HG03342 (cell line): ENCODE measurements around the gene CLRN2.

ENCODE experiments used
- ATAC-seq: cut with Tn5 transposase; IDR thresholded peaks from one replicate; pipeline ENCODE4 v1.9.1; 2021; ENCODE audit warnings: mild to moderate bottlenecking, moderate library complexity; ENCODE audit not compliant: unreplicated experiment

Gene CLRN2, protein sequence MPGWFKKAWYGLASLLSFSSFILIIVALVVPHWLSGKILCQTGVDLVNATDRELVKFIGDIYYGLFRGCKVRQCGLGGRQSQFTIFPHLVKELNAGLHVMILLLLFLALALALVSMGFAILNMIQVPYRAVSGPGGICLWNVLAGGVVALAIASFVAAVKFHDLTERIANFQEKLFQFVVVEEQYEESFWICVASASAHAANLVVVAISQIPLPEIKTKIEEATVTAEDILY

DNA sequence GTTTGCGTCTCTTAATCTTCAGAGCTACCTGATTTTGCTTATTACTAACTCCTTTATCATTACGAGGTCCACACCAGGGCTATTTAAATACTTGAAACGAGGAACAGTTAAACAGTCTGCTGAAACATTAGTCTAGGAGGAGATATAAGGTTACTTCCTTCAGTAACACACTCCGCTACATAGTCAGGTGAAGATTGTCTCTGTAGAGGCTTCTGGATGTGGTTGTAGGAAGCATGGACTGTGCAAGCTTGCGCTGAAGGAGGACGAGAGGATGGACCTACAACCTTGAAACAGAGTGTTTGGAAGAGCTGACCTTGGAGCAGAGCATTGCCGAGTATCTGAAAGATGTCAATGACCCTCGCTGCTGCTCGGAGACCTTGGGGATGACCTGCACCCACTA is at the start of gene CLRN2:
Gene CLRN2, plus strand, starts transcription at position 301 of the 400 bp plus-strand sequence. CDS start 102 bp downstream, outside the sequence.
- no peak for ATAC-seq

DNA sequence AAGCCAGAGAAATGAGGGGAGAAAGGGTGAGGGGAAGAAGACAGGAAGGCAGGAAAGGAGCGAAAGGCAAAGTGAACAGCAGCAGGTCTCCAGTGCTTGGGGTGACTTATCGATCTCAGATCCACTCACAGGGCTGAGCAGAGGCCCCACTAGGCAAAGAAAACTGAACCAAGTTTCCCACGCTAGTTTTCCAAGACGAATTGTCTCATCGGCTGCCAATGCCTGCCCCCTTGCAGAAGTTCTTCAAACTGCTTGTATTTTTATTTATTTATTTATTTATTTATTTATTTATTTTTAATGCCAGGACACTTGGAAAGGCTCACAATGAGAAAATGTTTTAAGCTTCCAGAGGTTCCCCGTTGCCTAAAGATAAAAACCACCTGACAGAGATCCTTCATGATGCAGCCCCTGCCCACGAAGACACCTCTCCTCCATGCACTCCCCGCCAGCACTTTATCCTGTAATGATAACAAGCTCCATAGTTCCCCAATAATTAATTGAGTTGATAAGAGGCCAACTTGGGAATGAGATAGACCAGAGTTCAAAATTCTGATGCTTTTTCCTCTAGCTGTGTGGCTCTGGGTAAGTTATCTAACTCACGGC is 46.2 kb upstream of the CLRN2 start:
- no peak for ATAC-seq

DNA sequence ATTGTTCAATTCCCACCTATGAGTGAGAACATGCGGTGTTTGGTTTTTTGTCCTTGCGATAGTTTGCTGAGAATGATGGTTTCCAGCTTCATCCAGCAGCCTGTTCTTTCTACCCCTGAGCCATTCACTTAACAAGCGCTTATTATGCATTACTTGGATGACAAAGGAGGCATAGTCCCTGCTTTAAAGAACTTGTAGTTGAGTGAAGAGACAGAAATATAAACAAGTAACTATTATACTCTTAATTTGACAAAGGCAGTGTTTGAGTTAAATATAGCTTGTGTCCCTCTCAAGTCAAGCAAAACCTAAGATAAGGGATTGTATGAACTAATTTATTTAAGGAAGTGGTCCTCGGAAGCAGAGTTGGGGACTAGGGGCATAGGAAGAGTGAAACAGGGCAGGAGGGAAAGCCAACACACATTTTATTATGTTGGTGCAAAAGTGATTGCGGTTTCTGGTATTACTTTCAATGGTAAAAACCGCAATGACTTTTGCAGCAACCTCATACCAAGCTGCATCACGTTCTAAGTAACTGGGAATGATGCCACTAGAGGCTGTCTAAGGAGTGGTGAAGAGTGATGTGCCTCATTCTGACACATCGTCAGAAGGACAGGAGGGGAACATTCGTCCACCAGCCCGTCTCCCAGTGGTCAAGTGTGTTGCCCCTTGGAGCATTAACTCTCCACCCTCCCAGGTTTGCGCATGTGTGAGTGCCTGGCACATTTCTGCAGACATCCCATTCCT is 44.9 kb upstream of the CLRN2 start:
- ATAC-seq = no peak

DNA sequence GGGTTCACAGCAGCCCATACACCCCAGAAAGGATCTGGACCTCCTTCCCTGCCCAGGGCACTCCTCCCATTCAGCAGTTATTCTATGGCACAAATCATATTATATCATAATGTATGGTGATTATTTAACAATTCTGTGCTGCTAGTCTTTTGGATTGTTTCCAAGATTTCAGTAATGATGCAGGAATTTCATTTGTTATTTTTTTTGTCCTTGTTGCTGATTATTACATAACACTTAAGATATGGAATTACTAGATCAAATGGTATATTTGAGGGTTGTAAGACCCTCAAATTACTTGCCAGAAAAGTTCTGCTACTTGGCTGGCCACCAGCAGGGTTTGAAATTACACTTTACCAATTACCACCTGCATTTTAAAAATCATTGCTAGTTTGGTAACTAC is 39.5 kb upstream of the CLRN2 start:
- no peak for ATAC-seq

DNA sequence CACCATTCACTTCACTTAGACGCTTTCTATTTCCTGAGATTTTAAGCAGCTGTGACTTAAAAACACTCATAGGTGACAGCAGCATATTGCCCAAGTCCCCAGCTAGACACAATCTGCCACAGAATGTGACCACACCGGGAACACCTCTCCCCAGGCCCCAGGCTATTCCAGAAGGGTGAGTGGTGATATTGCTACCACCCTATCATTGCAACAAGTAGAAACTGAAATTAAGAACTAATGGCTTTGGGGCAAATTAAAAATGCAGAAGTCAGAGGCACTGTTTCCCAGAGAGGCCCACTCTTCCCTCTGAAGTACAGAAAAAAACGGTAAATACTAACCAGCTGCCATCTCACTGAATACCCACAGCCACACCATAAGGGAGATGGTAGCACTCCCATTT is 38.1 kb upstream of the CLRN2 start:
- ATAC-seq = no peak

DNA sequence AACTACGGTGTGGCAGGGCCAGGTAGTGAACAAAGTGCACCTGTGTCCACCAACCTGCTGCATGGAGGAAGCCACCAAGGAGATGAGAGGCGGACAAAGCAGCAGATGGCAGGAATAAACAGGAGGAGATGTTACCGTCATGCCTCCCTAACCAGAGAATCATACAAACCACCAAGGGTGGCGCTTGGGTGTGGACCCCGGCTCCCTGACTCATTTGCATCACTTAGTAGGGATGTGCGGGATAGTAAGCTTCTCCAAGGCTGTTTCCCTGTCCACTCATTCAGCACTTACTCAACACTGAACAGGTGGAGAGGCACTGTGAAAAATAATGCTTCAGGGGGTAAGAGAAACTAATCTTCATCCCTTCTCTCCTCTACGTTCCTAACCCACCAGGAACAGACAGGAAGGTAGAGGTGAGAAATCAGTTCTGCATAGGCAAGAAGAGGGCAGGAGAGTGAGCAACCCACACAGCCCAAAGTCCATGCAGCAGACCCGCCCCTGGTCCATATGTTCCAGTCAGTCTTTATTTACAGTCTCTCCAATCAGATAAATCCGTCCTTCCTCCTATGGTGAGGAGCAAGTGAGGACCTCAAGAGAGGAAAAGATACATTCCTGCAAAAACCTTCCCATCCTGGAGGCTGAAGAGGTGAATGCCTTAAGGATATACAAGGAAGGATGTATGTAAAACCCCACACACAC is 37.0 kb upstream of the CLRN2 start:
- ATAC-seq = no peak

DNA sequence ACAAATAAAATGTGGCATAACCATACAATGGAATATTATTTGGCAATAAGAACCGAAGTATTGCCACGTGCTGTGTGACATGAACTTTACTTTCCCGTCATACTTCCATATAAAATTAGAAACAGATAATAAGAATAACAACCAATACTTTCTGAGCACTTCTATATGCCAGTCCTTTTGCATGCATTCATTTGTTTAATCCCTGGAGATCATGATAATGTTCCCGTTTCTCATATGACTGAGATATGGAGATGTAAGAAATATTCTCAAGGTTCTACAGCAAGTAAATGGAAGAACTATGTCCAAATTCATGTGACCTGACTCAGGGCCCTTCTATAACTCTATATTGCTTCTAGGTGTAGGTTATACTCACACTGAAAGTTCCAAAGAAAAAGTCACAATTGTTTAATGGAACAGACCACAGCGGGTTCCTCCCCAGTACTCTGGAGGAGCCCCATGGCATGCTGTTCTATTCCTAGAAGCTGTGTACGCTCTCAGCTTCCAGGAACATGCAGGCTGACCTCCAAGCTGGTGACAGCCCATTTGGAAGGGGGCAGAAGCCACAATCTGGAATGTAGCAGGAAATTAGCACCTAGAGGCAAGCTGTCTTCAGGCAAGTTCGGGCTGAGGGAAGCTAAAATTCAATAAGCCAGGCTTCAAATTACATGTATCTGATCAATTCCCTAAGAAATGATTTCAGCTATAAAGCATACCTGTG is 34.6 kb upstream of the CLRN2 start:
- ATAC-seq = no peak

DNA sequence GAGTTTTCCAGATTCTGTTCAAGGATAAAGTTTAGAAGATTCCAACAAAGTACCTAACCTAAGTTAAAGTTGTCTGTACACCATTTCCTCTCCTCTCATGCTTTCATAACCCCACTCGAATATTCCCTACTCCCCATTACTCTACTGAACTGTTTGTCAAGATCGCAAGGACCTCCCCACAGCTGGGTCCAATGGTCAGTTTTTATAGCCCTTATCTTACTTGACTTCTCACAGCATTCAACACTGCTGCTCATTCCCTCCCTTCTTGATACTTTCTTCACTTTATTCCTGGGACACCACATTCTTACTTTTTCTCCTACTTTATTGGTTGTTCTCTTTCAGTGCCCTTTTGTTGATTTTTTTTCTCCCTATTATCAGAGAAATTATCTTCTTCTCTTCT is 34.0 kb upstream of the CLRN2 start:
- ATAC-seq = no peak

DNA sequence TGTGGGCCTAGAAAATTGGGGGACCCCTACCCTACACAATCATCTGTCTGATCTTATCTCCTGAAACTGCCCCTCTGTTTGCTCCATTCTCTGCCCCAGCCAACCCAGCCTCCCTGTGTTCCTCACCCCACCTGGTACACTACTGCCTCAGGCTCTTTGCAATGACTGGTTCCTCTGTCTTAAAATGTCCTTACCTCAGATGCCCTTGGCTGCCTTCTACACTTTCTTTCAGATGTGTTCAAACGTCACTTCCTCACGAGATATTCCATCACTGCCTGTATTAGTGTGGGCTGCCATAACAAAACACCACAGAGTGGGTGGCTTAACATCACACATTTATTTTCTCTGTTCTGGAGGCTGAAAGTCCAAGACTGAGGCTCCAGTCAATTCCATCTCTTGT is 32.2 kb upstream of the CLRN2 start:
- no peak for ATAC-seq

DNA sequence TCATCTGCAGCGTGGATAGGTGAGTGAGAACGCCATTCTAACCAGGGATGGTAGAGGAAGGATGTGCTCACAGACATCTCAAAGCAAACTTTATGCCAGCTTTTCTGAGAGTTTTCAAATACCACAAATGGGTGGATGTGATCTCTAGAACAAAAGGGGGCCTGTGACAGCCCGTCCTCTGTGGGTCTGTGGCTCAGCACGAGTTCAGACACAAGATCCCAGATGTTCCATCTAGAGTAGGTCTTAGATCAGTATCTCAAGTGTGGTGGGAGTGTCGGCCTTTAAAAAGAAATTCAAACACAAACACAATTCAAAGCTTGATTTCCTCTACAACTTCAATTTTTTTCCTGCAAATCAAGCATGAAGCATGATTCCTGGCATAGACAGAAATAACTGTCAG is 25.8 kb upstream of the CLRN2 start:
- no peak for ATAC-seq

DNA sequence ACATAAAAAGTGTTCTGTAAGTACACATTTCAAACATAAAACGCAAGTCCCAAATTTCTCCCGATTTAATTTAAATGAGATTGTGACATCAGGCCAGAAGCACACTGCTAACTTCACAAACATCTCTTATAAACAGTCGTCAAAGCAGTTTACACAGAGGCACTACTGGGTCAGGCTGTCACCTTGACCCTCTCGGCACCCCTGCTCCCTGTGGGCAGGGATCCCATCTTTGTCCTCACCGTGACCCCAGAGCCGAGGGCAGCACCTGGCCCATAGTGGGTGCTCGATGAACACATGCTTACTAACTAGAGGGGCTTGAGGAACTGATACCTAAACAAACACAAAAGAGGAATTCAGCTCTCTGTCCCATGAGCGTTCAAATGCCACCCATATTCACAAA is 25.2 kb upstream of the CLRN2 start:
- ATAC-seq = no peak

DNA sequence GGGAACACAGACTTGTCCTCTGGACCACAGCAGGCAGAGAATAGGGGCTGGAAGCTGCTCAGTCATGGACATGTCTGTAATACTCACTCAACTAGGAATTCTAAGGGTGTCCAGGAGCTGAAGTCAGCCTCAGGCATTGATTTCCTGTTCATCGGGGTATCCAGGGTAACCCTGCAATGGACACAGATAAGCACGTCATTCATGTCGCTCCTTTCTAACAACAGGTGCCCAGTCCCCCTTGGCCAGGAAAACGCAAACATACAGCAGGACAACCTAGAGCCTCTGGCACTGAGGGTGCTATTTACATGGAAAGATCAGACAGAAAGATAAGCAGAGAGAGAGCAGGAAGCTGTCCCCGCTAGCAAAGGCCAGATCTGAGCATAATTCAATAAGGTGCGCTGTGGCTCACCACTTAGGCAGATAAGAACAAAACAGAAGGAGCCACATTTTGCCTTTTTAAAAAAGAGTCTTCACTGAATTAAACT is 24.3 kb upstream of the CLRN2 start:
- no peak for ATAC-seq

DNA sequence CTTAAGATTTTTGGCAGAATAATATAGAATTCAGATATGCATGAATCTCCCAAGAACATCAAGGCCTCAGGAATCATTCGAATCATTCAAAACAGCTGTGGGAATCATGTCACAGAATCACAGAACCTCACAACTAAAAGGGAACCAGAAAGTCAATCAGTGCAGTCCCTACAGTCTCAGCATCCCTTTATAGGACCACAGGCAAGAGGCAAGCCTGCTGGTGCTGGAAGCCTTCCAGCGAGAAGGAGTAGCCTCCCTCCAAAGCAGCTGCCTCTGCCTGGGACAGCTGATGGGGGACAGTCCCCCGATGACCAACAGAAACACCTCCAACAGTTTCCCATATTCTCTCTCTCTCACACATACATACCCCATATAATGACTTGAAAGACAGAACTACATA is 23.8 kb upstream of the CLRN2 start:
- no peak for ATAC-seq

DNA sequence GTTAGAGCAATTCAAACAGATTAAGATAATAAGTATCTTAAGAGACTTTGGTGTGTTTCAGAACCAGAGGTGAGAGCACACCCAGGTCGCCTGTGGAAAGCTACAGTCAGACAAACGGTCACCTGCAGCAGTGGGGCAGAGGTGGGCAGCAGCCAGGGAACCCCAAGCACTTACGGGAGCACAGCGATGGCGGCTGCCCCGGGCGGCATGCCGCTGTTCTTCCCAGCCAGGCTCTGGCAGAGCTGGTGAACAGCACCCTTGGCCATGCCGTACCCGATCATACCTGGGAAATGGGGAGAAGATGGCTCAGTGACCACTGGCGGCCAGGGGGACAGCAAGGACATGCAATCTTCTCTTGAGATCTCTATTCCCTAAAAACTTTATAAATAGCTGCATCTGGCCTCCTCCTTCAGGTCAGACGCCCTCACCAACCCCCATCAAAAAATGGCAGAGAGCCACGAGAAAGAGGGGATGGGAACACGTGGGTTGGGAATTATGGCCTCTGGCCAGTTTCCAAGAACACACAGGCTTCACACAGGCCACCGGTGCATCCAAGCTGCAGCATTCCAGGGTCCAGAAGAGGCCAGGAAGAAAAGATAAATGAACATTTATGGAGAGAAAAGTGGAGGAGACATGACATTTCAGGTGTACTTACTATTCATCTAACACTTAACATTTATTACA is 22.8 kb upstream of the CLRN2 start:
- no peak for ATAC-seq

DNA sequence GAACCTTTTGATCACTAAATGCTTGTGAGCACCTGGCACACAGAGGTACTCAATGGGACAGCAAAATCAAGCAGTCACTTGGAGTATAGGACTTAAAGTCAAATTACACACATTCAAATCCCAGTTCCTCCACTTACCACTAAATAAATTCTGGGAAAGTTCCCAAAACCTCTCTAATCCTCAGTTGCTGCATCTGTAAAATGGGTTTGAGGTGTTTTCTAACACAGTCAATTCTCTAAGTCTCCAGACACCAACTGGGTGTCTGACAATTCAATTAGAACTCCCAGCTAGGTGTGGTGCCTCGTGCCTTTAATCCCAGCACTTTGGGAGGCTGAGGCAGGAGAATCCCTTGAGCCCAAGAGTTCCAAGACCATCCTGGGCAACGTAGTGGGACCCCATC is 22.1 kb upstream of the CLRN2 start:
- no peak for ATAC-seq

DNA sequence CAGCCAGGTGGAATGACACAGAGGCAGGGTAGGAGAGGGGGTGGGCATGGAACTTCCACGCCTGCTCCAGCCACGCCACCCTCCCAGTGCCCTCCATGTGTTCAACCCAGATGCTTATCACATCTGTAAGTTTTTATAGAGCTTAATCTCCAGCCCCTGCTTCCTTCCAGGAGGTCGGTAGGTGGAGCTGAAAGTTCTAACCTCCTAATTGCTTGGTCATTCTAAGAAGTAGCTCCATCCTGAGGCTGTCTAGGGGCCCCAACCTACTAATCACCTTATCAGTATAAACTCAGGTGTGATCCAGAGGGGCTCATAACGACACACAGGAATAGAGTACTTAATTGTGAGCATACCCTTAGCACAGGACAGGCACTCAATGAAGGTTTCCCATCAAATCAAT is 21.3 kb upstream of the CLRN2 start:
- ATAC-seq = no peak

DNA sequence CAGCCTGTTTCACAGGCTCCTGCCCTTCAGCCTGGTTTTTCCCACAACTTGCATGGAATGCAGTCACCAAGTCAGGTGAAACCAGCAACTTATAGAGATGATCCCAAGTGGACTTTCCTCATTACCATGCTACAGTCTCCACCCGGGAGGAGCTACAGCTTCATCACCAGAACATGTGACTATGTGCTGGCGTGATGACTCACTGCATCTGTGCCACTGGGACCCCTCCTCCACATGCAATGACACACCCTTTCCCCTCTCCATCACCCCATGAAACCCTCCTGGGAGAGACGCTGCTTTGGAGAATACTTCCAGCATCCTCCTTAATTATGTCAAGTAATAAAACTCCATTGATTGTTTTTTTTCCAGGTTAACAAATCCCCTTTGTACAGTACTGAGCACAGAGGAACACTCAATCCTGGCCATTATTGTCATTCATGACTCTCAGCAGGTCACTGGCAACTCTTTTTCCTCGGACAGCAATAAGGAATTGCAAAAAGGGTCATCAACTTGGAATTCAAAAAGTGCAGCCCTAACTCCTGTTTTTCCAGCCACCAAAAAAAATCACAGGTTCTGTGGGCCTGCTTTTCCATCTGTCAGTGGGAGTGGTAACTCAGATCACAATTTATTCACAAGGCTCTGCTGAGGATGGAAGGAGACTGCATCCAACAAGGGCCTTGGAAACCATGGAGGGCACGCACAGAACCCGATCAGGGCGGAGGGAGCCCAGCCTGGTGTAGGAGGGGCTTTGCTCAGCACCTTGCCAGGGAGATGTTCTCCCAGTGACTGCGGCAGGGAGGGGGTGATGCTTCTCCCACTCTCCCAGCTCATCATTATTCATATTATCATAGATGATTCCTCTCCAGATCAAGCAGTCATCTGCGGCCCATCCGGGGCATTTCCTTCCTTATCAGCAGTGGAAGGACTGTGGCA is 20.4 kb upstream of the CLRN2 start:
- ATAC-seq = no peak

DNA sequence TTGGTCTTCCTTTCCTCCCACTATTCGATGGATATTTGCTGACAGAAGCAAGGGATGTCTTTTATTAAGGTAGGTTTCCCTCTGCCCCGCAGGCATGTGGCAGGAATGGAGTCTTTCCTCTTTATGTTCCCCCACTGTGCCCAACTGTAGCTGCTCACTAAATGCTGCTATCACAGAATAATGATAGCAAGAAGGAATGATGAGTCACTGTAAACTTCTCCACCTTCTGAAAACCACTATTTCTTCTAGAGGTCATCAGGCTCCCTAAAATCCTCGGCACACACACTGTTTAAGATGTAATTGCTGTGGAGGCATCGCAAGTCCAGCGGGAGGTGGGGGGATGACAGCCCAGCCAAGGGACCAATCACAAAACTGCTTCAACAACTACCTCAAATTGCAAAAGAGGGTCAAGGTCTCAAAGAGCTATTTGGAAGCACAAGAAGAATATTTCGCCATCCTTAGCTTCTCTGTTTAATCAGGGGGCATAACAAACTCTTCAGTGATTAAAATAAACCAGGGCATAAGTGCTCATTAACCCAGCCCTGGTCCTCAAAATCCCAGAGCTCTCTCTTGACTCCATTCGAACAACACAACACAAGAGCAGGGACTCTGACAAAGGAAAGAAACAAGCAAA is 17.0 kb upstream of the CLRN2 start:
- ATAC-seq = no peak

DNA sequence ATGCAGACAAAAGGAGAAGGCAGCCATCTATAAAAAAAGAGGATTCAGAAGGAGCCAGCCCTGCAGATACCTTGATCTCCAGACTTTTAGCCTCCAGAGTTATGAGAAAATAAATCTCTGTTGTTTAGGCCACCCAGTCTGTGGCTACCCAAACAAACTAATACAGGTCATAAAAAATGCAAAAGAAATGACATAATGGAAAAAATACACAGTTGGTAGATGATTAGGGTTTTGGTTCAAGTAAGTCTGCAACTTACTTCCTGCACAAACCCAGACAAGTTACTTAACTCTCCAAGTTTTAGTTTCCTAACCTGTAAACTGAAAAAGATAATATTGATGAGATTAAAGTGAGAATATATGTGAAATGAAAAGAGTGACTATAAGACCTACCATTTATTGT is 14.4 kb upstream of the CLRN2 start:
- no peak for ATAC-seq
